Stimulated activated memory B cell treated with anti-CD40 and anti-IgM and Interleukin-4, amounts not matched to agents 10 μg/mL and 1 μg/mL and 100 μg/mL, for 72 hours (primary cell): Measurements from ENCODE around the gene DLK1.

Experiments
- ATAC-seq: fragments of 150-1000 bp; cut with Tn5 transposase; 2 replicates; pipeline ENCODE4 v1.10.0; 2021
- H3K27ac Mint-ChIP-seq: one replicate; pipeline ENCODE4 v1.8.0; 2022; ENCODE audit warnings: mild to moderate bottlenecking, mixed read lengths
- H3K27me3 Mint-ChIP-seq: one replicate; pipeline ENCODE4 v1.8.0; 2022; ENCODE audit warnings: mixed read lengths
- H3K36me3 Mint-ChIP-seq: one replicate; pipeline ENCODE4 v1.8.0; 2022; ENCODE audit warnings: mixed read lengths
- H3K4me1 Mint-ChIP-seq: one replicate; pipeline ENCODE4 v1.8.0; 2022; ENCODE audit warnings: mixed read lengths
- H3K4me3 Mint-ChIP-seq: one replicate; pipeline ENCODE4 v1.8.0; 2022; ENCODE audit warnings: mild to moderate bottlenecking, moderate library complexity, mixed read lengths
- H3K9me3 Mint-ChIP-seq: one replicate; pipeline ENCODE4 v1.8.0; 2022; ENCODE audit warnings: mixed read lengths

Gene DLK1

DNA sequence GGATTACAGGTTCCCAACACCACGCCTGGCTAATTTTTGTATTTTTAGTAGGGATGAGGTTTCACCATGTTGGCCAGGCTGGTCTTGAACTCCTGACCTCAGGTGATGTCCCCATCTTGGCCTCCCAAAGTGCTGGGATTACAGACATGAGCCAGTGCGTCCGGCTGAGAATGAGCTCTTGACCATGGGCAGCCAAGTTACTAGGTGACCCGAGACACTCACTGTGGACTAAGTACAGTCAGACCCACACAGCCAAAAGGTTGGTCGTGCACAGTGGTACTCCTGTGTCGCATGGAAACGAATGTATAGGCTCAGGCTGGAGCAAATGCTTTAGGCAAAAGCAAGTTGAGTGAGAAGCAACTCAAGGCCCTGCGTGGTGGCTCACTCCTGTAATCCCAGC is 21.0 kb downstream of the DLK1 start:
- H3K4me1 Mint-ChIP-seq = no peaks in the 10 kb centered on the region
- no peaks in the 10 kb centered on the region for H3K9me3 Mint-ChIP-seq
- no peaks in the 10 kb centered on the region for H3K36me3 Mint-ChIP-seq
- no peak overlapping the region for H3K4me3 Mint-ChIP-seq
- peaks cover 4% of the 10 kb centered on the region for H3K27me3 Mint-ChIP-seq
- no peak overlapping the region for H3K27ac Mint-ChIP-seq
- ATAC-seq = no peak

- Mint-ChIP-seq H3K27ac (no peak overlapping the region), H3K9me3 (no peaks in the 10 kb centered on the region), H3K4me3 (no peak overlapping the region), H3K4me1 (no peaks in the 10 kb centered on the region), H3K27me3 (peaks cover 11% of the 10 kb centered on the region), H3K36me3 (no peaks in the 10 kb centered on the region)
- ATAC-seq = no peak
These were observed 21.7 kb downstream of the DLK1 start for GRCh38 chr14:100748403-100748802.

DNA sequence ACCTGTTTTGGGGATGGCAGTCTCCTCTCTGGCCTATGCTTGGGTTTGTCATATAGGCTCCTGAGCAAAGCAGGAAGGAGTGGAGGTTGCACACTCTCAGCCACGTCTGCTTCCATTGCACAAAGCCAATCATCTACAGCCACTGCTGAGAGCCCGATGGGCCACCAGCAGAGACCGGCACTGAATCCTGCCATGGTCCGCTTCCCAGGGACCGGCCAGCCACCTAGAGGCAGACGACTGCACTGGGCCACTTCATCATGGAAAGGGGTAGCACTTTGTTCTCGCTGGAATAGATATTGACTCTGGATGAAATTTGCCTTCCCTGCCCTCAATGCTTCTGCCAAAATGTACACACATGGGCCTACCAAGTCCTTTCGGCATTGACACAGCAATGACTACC is 22.3 kb downstream of the DLK1 start:
- Mint-ChIP-seq H3K4me3 (no peak overlapping the region), H3K27ac (no peak overlapping the region), H3K27me3 (peaks cover 16% of the 10 kb centered on the region), H3K36me3 (no peaks in the 10 kb centered on the region), H3K4me1 (no peaks in the 10 kb centered on the region), H3K9me3 (no peaks in the 10 kb centered on the region)
- no peak for ATAC-seq

- Mint-ChIP-seq H3K4me3 (no peak overlapping the region), H3K27me3 (peaks cover 17% of the 10 kb centered on the region), H3K4me1 (no peaks in the 10 kb centered on the region), H3K9me3 (no peaks in the 10 kb centered on the region), H3K36me3 (no peaks in the 10 kb centered on the region), H3K27ac (no peak overlapping the region)
- no peak for ATAC-seq
These were observed 23.4 kb downstream of the DLK1 start for GRCh38 chr14:100749967-100750597.

DNA sequence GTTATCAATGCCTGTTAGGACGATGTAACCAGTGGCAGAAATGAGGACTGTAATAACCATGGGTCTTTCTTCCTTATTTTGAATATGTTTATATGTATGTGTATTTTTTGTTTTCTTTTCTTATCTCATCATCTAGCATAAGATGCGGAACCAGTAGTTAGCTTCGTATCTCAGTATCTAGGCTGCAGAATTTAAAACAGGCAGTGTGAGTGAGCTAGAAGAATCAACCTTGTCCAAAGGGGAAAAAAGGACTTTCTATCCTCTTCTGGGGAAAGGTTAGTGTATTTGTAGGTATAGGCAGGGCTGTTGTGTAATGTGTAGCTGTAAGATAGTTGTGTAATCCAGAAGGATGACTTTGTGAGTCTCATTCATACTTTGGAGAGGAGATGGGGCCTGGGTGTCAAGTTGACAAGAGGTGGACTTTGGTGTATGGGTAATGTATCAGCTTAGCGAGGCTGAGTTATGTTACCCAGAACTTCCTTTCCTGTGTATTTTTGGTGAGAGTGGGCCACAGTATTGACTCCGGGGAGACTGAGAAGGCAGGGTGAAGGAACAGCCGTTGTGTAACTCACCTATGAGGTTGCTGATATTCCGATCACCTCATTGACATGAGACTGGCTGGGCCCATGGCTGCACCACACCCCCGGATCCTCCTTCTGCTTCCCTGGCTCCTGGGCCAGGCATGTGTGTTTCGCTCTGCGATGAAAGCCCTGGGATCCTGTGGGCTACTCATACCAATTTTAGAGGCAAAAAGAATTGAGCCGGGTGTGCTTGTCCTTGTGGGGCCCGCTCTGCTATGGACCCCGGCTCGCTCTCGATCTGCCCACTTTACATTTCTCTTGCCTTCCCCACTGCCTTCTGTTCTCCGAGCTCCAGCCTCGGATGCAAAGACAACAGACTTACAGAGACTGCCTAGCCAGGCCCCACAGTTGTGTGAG is 24.3 kb downstream of the DLK1 start:
- Mint-ChIP-seq H3K4me3 (no peak overlapping the region), H3K9me3 (no peaks in the 10 kb centered on the region), H3K36me3 (no peaks in the 10 kb centered on the region), H3K27me3 (peaks cover 17% of the 10 kb centered on the region), H3K4me1 (no peaks in the 10 kb centered on the region), H3K27ac (no peak overlapping the region)
- no peak for ATAC-seq

GRCh38 chr14:100754020-100754419 is 27.3 kb downstream of the DLK1 start:
- Mint-ChIP-seq H3K27ac (no peak overlapping the region), H3K4me3 (no peak overlapping the region), H3K9me3 (no peaks in the 10 kb centered on the region), H3K4me1 (no peaks in the 10 kb centered on the region), H3K36me3 (no peaks in the 10 kb centered on the region), H3K27me3 (peaks cover 17% of the 10 kb centered on the region)
- no peak for ATAC-seq

- Mint-ChIP-seq H3K27me3 (peaks cover 17% of the 10 kb centered on the region), H3K9me3 (no peaks in the 10 kb centered on the region), H3K27ac (no peak overlapping the region), H3K36me3 (no peaks in the 10 kb centered on the region), H3K4me1 (no peaks in the 10 kb centered on the region), H3K4me3 (no peak overlapping the region)
- no peak for ATAC-seq
These were observed 29.0 kb downstream of the DLK1 start for GRCh38 chr14:100755649-100756048.

DNA sequence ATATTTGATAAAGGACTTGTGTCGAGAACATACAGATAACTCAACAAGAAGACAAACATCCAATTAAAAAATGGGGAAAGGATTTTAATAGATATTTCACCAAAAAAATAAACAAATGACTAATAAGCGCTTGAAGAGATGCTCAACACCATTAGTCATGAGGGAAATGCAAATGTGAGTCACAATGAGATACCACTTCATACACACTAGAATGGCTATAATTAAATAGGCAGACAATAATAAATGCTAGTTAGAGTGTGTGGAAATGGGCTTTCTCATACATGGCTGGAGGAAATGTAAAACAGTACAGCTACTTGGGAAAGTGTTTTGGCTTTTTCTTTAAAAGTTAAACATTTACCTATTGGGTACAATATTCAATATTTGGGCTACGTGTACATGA is 34.8 kb downstream of the DLK1 start:
- H3K4me1 Mint-ChIP-seq = no peaks in the 10 kb centered on the region
- no peaks in the 10 kb centered on the region for H3K36me3 Mint-ChIP-seq
- H3K4me3 Mint-ChIP-seq = no peak overlapping the region
- no peaks in the 10 kb centered on the region for H3K9me3 Mint-ChIP-seq
- no peak overlapping the region for H3K27ac Mint-ChIP-seq
- H3K27me3 Mint-ChIP-seq = no peaks in the 10 kb centered on the region
- ATAC-seq = no peak

GRCh38 chr14:100762089-100762515 is 35.4 kb downstream of the DLK1 start:
- Mint-ChIP-seq H3K4me3 (no peak overlapping the region), H3K4me1 (no peaks in the 10 kb centered on the region), H3K9me3 (no peaks in the 10 kb centered on the region), H3K27ac (no peak overlapping the region), H3K36me3 (no peaks in the 10 kb centered on the region), H3K27me3 (no peaks in the 10 kb centered on the region)
- ATAC-seq = no peak

GRCh38 chr14:100762901-100763300 is 36.2 kb downstream of the DLK1 start:
- Mint-ChIP-seq H3K36me3 (no peaks in the 10 kb centered on the region), H3K9me3 (no peaks in the 10 kb centered on the region), H3K27me3 (no peaks in the 10 kb centered on the region), H3K27ac (no peak overlapping the region), H3K4me1 (no peaks in the 10 kb centered on the region), H3K4me3 (no peak overlapping the region)
- no peak for ATAC-seq

GRCh38 chr14:100764471-100765115 is 37.9 kb downstream of the DLK1 start:
- H3K4me3 Mint-ChIP-seq = no peak overlapping the region

GRCh38 chr14:100765296-100765695 is 38.6 kb downstream of the DLK1 start:
- no peak overlapping the region for H3K4me3 Mint-ChIP-seq

More at GRCh38 chr14:100764471-100765115, 37.9 kb downstream of the DLK1 start:
- peak; percentile 37 for ATAC-seq
- Mint-ChIP-seq H3K9me3 (no peaks in the 10 kb centered on the region), H3K27me3 (no peaks in the 10 kb centered on the region), H3K36me3 (no peaks in the 10 kb centered on the region), H3K27ac (no peak overlapping the region), H3K4me1 (no peaks in the 10 kb centered on the region)

GRCh38 chr14:100765991-100766390 is 39.3 kb downstream of the DLK1 start:
- no peak overlapping the region for H3K27ac Mint-ChIP-seq
- no peak for ATAC-seq
- no peaks in the 10 kb centered on the region for H3K4me1 Mint-ChIP-seq
- no peaks in the 10 kb centered on the region for H3K36me3 Mint-ChIP-seq
- H3K27me3 Mint-ChIP-seq = peaks cover 7% of the 10 kb centered on the region
- peaks cover 5% of the 10 kb centered on the region for H3K9me3 Mint-ChIP-seq
- no peak overlapping the region for H3K4me3 Mint-ChIP-seq

More at GRCh38 chr14:100765296-100765695, 38.6 kb downstream of the DLK1 start:
- H3K27me3 Mint-ChIP-seq = peaks cover under 1% of the 10 kb centered on the region
- H3K36me3 Mint-ChIP-seq = no peaks in the 10 kb centered on the region
- H3K9me3 Mint-ChIP-seq = no peaks in the 10 kb centered on the region
- ATAC-seq = no peak
- no peak overlapping the region for H3K27ac Mint-ChIP-seq
- H3K4me1 Mint-ChIP-seq = no peaks in the 10 kb centered on the region

- ATAC-seq = no peak
- Mint-ChIP-seq H3K4me1 (no peaks in the 10 kb centered on the region), H3K4me3 (no peak overlapping the region), H3K27ac (no peak overlapping the region), H3K9me3 (peaks cover 5% of the 10 kb centered on the region), H3K27me3 (peaks cover 7% of the 10 kb centered on the region), H3K36me3 (no peaks in the 10 kb centered on the region)
These were observed 40.5 kb downstream of the DLK1 start for GRCh38 chr14:100767003-100767787.
